PC-9 (cell line): Measurements from ENCODE around the gene COMMD9. TPM values are rescaled to one million over a fixed set of nuclear protein-coding genes. Genes with fewer than 3 reads are reported as not detected.

Experiments
- BruUV-seq: library from RNA; stranded (reverse); fragments of 400-500 nt; replicated peaks from 2 replicates; lab custom pipeline; 2021; lab: Mats Ljungman, UMichigan
- CTCF ChIA-PET: fragments of 300-600 bp; sonication (Branson Sonifier 250); formaldehyde crosslinking; loops from one replicate; lab custom pipeline; 2022; ENCODE audit warnings: antibody characterized with exemption; lab: Charles Lee
- POLR2A ChIA-PET: fragments of 300-600 bp; sonication (Branson Sonifier 250); formaldehyde crosslinking; loops from one replicate; lab custom pipeline; 2022; ENCODE audit warnings: antibody characterized with exemption; ENCODE audit not compliant: unreplicated experiment; lab: Charles Lee
- DNase-seq, 2 experiments: peaks; one replicate each; pipeline versions ENCODE4 v3.0.0 to v3.0.0-alpha.2; 2015 to 2022; ENCODE audit warnings: mixed read lengths in 1 of 2
- H2AFZ ChIP-seq: fragments of 200-600 bp; sonication (generic); 2 replicates; pipeline ENCODE4 v1.8.1; 2017; ENCODE audit warnings: antibody characterized with exemption
- H3F3A ChIP-seq: fragments of 200-600 bp; sonication (generic); 2 replicates; pipeline ENCODE4 v1.8.1; 2017; ENCODE audit warnings: antibody characterized with exemption, mild to moderate bottlenecking, low read depth; ENCODE audit not compliant: insufficient read depth
- H3K27ac ChIP-seq: fragments of 200-600 bp; sonication (generic); 2 replicates; pipeline ENCODE4 v1.6.1; 2016; ENCODE audit warnings: mixed run types
- H3K27me3 ChIP-seq: fragments of 200-600 bp; sonication (generic); 2 replicates; pipeline ENCODE4 v1.6.1; 2016; ENCODE audit warnings: low read depth, mixed run types; ENCODE audit not compliant: insufficient read depth
- H3K36me3 ChIP-seq: fragments of 200-600 bp; sonication (generic); 2 replicates; pipeline ENCODE4 v1.6.1; 2016; ENCODE audit warnings: low read depth, mixed run types
- H3K4me1 ChIP-seq: fragments of 200-600 bp; sonication (generic); replicated peaks from 2 replicates; pipeline ENCODE4 v1.6.1; 2016; ENCODE audit warnings: mixed run types; ENCODE audit not compliant: insufficient read depth
- H3K4me2 ChIP-seq: fragments of 200-600 bp; sonication (generic); 2 replicates; pipeline ENCODE4 v1.6.1; 2017; ENCODE audit warnings: mixed run types
- H3K4me3 ChIP-seq: fragments of 200-600 bp; sonication (generic); 2 replicates; pipeline ENCODE4 v1.6.1; 2016; ENCODE audit warnings: mixed run types
- H3K79me2 ChIP-seq: fragments of 200-600 bp; sonication (generic); 2 replicates; pipeline ENCODE4 v1.6.1; 2017; ENCODE audit warnings: low read depth, mixed run types
- H3K9me2 ChIP-seq: fragments of 200-600 bp; sonication (generic); 2 replicates; pipeline ENCODE4 v1.8.1; 2017; ENCODE audit warnings: mild to moderate bottlenecking; ENCODE audit not compliant: insufficient read depth
- H3K9me3 ChIP-seq: fragments of 200-600 bp; sonication (generic); 2 replicates; pipeline ENCODE4 v1.8.1; 2016; ENCODE audit warnings: low read depth; ENCODE audit not compliant: insufficient read depth
- H4K20me1 ChIP-seq: fragments of 200-600 bp; sonication (generic); 2 replicates; pipeline ENCODE4 v1.8.1; 2017; ENCODE audit not compliant: insufficient read depth
- EZH2 ChIP-seq: fragments of 200-600 bp; sonication (generic); IDR thresholded peaks from 2 replicates; pipeline ENCODE4 v1.8.0; 2017; ENCODE audit warnings: antibody characterized with exemption, low read depth
- intact Hi-C: fragments of 100-400 bp; cut with micrococcal nuclease; formaldehyde crosslinking; loops from one replicate; pipeline ENCODE4 v1.10.0; 2022; ENCODE audit not compliant: unreplicated experiment
- total RNA-seq: library from RNA; stranded (reverse); gene quantifications from 2 replicates; pipeline ENCODE4 v1.2.3, GENCODE V29; 2021
- TF ChIP-seq, protein P1 (sequence below): fragments of 200-600 bp; sonication (generic); conservative IDR thresholded peaks from 2 replicates; pipeline ENCODE4 v1.6.1; 2017; ENCODE audit warnings: mixed run types, antibody characterized with exemption, mild to moderate bottlenecking, moderate library complexity

The COMMD9 gene
- total RNA-seq, 1 experiment from 2014 or later = 77.5 TPM

DNA sequence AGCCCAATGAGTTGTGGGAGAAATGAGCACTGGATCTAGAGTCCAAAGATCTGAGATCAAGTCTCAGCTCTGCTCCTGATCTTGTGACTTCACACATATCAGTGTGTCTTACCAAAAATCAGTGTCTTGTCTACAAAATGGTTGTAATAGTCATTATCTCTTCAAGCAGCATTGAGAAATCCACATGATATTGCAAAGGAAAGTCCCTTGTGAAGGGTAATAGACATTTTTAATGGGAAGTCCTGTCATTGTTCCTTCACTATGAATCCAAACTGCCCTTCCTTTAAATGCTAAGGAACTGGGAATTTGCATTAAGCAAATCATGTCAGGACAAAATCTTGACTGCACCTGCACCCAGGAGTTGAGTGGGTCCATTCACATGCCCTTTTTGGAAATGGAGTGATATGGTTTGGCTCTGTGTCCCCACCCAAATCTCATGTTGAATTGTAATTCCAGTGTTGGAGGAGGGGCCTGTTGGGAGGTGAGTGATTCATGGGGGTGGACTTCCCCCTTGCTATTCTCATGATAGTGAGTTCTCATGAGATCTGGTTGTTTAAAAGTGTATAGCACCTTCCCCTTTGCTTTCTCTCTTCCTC, 51.1 kb downstream of the COMMD9 start:
- intact Hi-C loops = no loop called here
- CTCF ChIA-PET = no interaction called here

DNA sequence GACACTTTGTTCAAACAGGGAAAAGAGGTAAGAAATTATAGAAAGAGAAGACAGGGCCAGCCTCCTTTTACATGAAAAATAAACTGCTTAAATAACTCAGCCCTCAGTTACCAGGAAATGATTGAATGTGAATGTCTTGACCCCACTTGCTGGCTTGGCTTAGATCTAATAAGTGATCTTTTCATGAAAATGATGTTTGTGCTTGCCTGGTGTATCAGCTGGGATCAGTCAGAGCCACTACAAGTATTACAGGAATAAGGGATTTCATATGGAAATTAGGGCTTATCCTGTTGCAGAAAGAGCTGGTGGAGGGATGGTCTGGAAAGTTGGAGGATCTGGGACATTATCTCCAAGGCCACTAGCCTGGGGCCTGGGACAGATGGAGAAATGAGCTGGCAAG, 51.8 kb downstream of the COMMD9 start:
- Histone ChIP-seq H3K36me3 (no peaks in the 10 kb centered on the region), H2AFZ (no peak overlapping the region), H4K20me1 (no peaks in the 10 kb centered on the region), H3K27me3 (no peaks in the 10 kb centered on the region), H3F3A (no peaks in the 10 kb centered on the region), H3K4me3 (no peak overlapping the region), H3K79me2 (no peaks in the 10 kb centered on the region), H3K9me2 (no peaks in the 10 kb centered on the region; the same call in 1 of the 2 replicates), H3K27ac (no peak overlapping the region), H3K9me3 (no peaks in the 10 kb centered on the region), H3K4me1 (no peaks in the 10 kb centered on the region), H3K4me2 (no peak overlapping the region)
- no peak for TF ChIP-seq EZH2
- TF ChIP-seq, protein P1, sequence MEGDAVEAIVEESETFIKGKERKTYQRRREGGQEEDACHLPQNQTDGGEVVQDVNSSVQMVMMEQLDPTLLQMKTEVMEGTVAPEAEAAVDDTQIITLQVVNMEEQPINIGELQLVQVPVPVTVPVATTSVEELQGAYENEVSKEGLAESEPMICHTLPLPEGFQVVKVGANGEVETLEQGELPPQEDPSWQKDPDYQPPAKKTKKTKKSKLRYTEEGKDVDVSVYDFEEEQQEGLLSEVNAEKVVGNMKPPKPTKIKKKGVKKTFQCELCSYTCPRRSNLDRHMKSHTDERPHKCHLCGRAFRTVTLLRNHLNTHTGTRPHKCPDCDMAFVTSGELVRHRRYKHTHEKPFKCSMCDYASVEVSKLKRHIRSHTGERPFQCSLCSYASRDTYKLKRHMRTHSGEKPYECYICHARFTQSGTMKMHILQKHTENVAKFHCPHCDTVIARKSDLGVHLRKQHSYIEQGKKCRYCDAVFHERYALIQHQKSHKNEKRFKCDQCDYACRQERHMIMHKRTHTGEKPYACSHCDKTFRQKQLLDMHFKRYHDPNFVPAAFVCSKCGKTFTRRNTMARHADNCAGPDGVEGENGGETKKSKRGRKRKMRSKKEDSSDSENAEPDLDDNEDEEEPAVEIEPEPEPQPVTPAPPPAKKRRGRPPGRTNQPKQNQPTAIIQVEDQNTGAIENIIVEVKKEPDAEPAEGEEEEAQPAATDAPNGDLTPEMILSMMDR = no peak
- ChIA-PET POLR2A (no interaction called here), CTCF (no interaction called here)
- intact Hi-C loops = no loop called here
- DNase-seq = no peak
- BruUV-seq = no TSS peak

More for the DNA sequence above, 51.1 kb downstream of the COMMD9 start:
- Histone ChIP-seq H3K36me3 (no peaks in the 10 kb centered on the region), H3K9me3 (no peaks in the 10 kb centered on the region), H3K4me2 (no peak overlapping the region), H4K20me1 (no peaks in the 10 kb centered on the region), H3K27me3 (no peaks in the 10 kb centered on the region), H3K4me3 (no peak overlapping the region), H3K79me2 (no peaks in the 10 kb centered on the region), H3K27ac (no peak overlapping the region), H3K4me1 (no peaks in the 10 kb centered on the region), H3F3A (no peaks in the 10 kb centered on the region), H2AFZ (no peak overlapping the region), H3K9me2 (no peaks in the 10 kb centered on the region; the same call in 1 of the 2 replicates)
- DNase-seq = no peak
- TF ChIP-seq EZH2 = no peak
- TF ChIP-seq, protein P1 = no peak
- no TSS peak for BruUV-seq
- POLR2A ChIA-PET = no interaction called here

DNA sequence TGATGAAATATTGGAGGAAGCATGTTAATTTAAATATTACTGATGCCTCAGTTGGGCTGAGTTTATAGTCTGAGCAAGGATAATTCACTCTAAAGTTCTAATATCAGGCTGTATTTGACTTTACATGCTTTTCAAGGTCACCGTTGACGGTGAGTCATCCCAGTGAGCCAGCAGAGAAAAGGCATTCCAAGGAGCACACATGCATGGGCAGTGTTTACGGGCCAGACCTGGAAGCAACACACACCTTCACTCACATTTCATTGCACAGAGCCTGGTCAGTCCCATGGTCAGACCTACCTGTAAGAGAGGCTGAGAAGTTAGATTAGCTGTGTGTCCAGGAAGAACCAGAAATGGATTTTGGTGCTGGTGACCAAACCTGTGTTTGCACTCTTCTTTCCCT, 53.5 kb downstream of the COMMD9 start:
- Histone ChIP-seq H3K4me2 (no peak overlapping the region), H3K9me2 (no peaks in the 10 kb centered on the region; the same call in 1 of the 2 replicates), H2AFZ (no peak overlapping the region), H3K27me3 (no peaks in the 10 kb centered on the region), H3K9me3 (no peaks in the 10 kb centered on the region), H4K20me1 (no peaks in the 10 kb centered on the region), H3K27ac (no peak overlapping the region), H3K79me2 (no peaks in the 10 kb centered on the region), H3K36me3 (no peaks in the 10 kb centered on the region), H3K4me3 (no peak overlapping the region), H3F3A (no peaks in the 10 kb centered on the region), H3K4me1 (no peaks in the 10 kb centered on the region)
- intact Hi-C loops = no loop called here
- TF ChIP-seq EZH2 = no peak
- TF ChIP-seq, protein P1 = no peak
- CTCF ChIA-PET = no interaction called here
- DNase-seq = no peak
- POLR2A ChIA-PET = no interaction called here
- no TSS peak for BruUV-seq
